Activated CD8-positive, alpha-beta memory T cell treated with anti-CD3 and anti-CD28 coated beads for 36 hours (primary cell): ENCODE measurements around the gene ADGRF5. TPM values are rescaled to one million over a fixed set of nuclear protein-coding genes. Genes with fewer than 3 reads are reported as not detected.
"Not testable (repeated sequence)": the region's sequence is repeated elsewhere in the genome, so short reads cannot be mapped to it uniquely, and the experiment has no call there.

Experiments used
- CTCF ChIA-PET: fragments of 350-600 bp; sonication (Branson Sonifier 250); formaldehyde crosslinking; loops from one replicate; lab custom pipeline; 2021; ENCODE audit warnings: antibody characterized with exemption; lab: Charles Lee
- POLR2A ChIA-PET: fragments of 350-600 bp; sonication (Branson Sonifier 250); formaldehyde crosslinking; loops from one replicate; lab custom pipeline; 2021; ENCODE audit warnings: antibody characterized with exemption; lab: Charles Lee
- total RNA-seq, 2 experiments: library from RNA; stranded (reverse); gene quantifications; one replicate each; pipeline ENCODE4 v1.2.3, GENCODE V29; 2021

Gene ADGRF5
- total RNA-seq, 2 experiments from 2014 or later = not detected

DNA sequence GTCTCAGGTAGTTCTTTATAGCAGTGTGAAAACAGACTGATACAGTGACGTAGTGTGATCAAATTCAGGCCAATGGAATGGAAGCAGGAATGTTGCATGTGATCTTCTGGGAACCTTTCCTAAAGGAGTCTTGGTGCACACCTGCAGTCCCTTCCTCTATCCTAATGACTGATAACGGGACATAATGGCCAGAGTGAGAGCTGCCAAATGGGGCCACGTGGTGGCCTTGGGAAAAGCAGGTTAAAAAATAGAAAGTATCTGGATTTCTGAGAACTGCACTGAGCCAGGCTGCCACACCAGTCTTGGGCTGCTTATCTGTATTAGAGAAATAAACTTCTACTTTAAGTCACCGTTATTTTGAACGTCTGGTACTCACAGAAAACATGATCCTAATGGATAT, 76.6 kb downstream of the ADGRF5 start:
- CTCF ChIA-PET = no interaction called here
- POLR2A ChIA-PET = no interaction called here

DNA sequence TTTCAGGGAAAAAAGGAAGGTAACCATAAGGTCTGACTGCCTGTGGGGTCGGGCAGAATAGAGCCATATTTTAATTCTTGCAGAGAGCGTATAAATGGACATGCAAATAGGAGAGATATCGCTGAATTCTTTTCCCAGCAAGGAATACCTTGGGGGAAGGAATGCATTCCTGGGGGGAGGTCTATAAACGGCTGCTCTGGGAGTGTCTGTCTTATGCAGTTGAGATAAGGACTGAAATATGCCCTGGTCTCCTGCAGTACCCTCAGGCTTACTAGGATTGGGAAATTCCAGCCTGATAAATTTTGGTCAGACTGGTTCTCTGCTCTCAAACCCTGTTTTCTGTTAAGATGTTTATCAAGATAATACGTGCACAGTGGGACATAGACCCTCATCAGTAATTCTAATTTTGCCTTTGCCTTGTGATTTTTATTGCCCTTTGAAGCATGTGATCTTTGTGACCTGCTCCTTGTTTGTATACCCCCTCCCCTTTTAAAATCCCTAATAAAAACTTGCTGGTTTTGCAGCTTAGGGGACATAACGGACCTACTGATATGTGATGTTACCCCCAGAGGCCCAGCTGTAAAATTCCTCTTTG, 79.4 kb downstream of the ADGRF5 start:
- CTCF ChIA-PET, POLR2A ChIA-PET: not testable (repeated sequence)

DNA sequence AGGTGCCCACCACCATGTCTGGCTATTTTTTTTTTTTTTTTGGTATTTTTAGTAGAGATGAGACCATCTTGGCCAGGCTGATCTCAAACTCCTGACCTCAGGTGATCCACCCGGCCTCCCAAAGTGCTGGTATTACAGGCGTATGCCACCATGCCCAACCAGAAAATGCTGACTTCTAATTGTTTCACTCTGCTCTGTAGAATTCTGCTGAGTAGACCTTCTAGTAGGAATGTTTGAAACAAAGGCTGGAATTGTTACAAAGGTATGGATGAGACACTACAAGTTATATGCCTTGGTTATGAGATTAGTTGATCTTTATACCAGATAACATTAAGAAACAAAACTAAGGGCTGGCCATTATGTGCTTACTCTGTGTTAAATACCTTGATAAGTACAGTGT, 83.7 kb downstream of the ADGRF5 start:
- ChIA-PET CTCF (no interaction called here), POLR2A (no interaction called here)

DNA sequence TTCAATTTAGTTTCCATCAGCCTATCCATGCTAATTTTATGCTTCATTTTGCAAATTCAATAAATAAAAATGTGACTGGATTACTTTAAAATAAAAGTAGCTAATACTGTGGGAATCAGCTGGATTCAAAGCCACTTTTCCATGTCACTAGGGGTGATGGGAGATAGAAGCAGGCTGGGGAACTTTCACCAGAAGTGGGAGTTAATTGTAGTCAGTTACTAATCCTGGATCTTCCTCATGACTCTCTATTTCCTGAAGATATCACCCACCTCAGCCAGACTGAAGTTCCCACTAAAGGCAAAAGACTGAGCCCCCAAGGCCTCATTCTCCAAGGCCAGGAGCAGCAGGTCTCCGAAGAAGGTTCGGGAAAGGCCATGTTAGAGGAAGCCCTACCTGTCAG, 86.7 kb downstream of the ADGRF5 start:
- POLR2A ChIA-PET, CTCF ChIA-PET: not testable (repeated sequence)

DNA sequence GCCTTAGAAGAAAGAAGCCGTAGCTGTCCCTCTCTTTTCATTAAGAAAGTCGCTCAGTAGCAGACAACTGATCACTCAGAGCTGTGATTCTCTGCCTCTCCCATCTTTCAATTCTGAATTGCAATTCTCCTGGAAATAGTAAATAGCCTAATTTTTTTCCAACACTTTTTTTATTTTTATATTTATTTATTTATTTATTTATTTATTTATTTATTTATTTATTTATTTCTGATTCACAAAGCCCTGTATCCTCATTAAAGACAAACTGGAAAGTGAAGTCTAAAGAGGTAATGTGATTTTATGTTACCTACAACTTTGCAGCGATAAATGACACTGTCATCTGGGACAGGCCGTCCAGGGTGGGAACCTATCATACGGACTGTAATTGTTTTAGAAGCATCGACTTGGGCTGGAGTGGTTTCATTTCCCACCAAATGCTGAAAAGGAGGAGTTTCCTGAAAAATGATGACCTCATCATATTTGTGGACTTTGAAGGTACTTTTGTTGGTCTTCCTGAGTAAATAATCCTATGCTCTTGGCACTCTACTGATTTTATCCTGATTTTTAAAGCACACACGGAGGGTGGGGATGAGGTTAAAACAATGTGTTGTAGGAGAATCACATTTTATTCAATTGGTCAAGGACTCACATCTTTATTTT, 87.4 kb downstream of the ADGRF5 start:
- POLR2A ChIA-PET = not testable (repeated sequence)
- CTCF ChIA-PET = interaction anchor here (0.6 kb wide), 1 partner anchor 12 kb away, joined by 3 read pairs; no protein-coding TSS in a partner anchor

DNA sequence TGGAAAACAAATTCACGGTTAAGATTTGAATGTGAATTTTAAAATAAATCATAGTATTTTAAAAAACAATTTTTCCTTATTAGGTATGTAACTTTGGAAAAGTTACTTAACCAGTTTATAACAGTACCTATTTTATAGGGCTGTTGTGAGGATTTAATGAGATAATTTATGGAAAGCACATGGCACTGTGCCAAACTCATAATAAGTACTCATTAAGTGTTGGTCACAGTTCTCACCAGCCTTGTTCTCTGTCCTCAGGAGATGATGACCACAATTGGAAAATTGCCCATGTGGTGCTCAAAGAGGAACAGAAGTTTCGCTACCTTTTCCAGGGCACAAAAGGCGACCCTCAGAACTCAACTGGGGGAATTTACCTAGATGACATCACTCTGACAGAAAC, 88.9 kb downstream of the ADGRF5 start:
- ChIA-PET POLR2A (no interaction called here), CTCF (no interaction called here)

DNA sequence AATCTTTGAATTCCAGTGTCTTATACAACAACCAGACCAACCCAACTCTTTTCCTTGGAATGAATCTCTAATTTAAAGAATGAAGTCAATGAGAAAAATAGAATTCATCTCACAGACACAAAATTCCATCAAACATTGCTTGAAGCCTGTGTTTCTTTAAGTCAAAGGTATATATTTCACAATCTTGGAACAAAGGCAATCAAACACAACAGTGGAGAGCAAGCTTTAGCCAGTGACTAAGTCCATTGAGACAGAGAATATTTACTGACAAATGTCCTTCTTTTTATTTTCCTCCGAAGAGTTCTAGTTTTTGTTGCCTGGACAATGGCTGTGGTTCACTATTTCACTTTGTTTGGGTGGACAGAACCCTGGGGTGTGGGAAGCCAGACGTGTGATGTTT, 92.8 kb downstream of the ADGRF5 start:
- CTCF ChIA-PET = no interaction called here
- POLR2A ChIA-PET = no interaction called here

DNA sequence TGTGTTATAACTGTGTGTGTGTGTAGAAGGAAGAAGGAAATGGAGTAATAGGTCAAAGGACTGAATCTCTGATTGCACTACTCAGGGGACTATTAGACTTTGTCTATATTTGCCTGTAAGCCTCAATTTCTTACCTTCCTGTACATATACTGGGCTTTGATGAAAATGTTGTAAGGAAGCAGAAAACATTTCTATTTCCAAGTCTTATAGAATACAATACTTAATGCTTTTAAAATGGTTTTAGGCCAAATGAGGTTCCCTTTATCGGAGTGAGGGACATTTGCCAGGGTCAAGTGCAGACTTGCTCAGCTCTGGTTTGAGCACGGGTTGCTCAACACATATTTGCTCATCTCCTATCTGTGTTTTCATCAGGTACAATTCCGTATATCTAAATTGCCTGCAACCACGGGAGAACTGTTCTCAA, 100.3 kb downstream of the ADGRF5 start:
- ChIA-PET CTCF (no interaction called here), POLR2A (no interaction called here)

DNA sequence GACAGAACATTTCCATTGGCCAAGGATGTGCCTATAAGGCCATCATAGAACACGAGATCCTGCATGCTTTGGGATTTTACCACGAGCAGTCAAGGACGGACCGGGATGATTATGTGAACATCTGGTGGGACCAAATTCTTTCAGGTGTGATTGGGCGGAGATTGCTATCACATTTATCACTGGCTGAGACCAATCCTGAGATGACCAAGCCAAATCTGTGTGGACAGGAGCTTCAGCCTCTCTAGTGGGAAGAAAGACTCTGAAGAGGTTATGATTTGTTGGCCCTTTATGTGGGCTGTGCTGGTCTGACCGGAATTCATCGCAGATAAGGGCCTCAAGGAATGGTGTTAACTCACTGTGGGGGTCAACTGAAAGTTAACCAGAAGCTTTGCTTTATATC, 102.2 kb downstream of the ADGRF5 start:
- POLR2A ChIA-PET = no interaction called here
- CTCF ChIA-PET = no interaction called here

DNA sequence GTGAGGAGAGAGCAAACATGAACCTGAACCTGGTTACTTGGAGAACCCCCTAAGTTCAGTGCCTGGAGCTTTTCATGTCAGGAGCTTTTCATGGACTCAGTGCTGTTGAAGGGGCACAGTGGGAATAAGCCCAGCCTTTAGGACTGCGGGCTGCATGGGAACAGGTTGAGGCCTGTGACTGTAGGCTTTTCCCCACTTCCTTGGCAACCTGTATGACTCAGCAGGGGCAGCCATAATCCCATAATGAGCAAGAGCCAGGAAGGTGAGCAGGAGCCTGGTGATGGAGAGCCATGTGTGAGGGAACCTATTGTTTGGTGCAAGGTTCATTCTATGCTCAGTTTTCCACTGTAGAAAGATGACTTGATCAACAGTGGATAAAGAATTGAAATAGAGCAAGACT, 105.1 kb downstream of the ADGRF5 start:
- ChIA-PET CTCF (no interaction called here), POLR2A (no interaction called here)

DNA sequence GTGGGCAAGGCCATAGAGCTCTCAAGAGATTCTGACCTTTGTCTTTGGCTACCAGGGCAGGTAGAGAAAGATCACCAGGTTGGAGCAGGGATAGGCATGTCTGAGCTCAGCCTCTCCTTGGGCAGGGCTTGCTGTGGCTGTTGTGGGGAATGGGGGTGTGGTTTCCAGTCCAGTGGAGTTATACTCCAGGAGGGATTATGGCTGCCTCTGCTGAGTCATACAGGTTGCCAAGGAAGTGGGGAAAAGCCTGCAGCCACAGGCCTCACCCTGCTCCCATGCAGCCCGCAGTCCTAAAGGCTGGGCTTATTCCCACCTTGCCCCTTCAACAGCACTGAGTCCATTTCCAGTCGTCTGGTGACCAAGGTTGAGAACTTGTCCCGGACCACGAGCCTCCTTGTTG, 106.6 kb downstream of the ADGRF5 start:
- POLR2A ChIA-PET = no interaction called here

DNA sequence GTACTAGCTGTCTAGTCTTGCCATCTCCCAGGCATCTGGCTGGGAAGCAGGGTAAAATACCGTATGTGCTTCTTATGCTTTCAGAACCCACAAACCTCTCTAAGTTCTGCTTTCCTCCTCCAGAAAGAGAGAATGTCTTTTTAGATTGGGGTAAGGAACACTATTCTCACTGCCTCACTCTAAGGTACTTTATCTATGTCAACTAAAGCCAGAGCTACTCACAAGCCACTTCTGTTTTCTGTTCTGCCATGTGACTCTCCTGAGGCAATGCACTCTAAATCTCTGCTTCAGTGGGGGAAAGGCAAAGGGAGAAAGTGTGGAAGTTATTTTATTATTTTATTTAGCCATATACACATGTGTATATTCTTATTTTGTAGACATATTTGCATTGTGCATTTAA, 112.9 kb downstream of the ADGRF5 start:
- ChIA-PET CTCF (no interaction called here), POLR2A (no interaction called here)

More for the DNA sequence above, 106.6 kb downstream of the ADGRF5 start:
- CTCF ChIA-PET = no interaction called here

Other genes starting within 250 kb of the ADGRF5 start
- not detected for gene TDRD6, start 234.1 kb downstream of the ADGRF5 start, total RNA-seq
- gene PLA2G7, start 186.6 kb downstream of the ADGRF5 start, total RNA-seq = not detected
- not detected for gene ANKRD66, start 175.0 kb downstream of the ADGRF5 start, total RNA-seq
- gene MEP1A, start 128.5 kb downstream of the ADGRF5 start, total RNA-seq = not detected
- not detected for gene ADGRF1, start 120.4 kb upstream of the ADGRF5 start, total RNA-seq